SK-N-MC (cell line): ENCODE data around the gene SPG7.

ENCODE experiments used
- DNase-seq: peaks from one replicate; pipeline ENCODE4 v3.0.0-alpha.2; 2011; ENCODE audit warnings: low read depth, low spot score
- H3K27ac ChIP-seq: fragments of 200-600 bp; sonication (generic); 2 replicates; pipeline ENCODE4 v1.5.1; 2016; ENCODE audit warnings: mixed run types
- H3K36me3 ChIP-seq: fragments of 200-600 bp; sonication (generic); 2 replicates; pipeline ENCODE4 v1.6.1; 2017; ENCODE audit warnings: antibody characterized with exemption, low read length, mixed read lengths; ENCODE audit not compliant: insufficient read depth
- H3K4me3 ChIP-seq: fragments of 200-600 bp; sonication (generic); 2 replicates; pipeline ENCODE4 v1.5.1; 2016
- H3K9ac ChIP-seq: fragments of 200-600 bp; sonication (generic); 2 replicates; pipeline ENCODE4 v1.8.0; 2017; ENCODE audit warnings: mixed run types, mixed read lengths; ENCODE audit not compliant: insufficient read length
- H3K9me3 ChIP-seq: fragments of 200-600 bp; sonication (generic); 2 replicates; pipeline ENCODE4 v1.6.1; 2017; ENCODE audit warnings: low read depth, mild to moderate bottlenecking, antibody characterized with exemption, low read length, moderate library complexity, mixed read lengths
- EZH2 ChIP-seq: fragments of 200-600 bp; sonication (generic); IDR thresholded peaks from one replicate; pipeline ENCODE4 v1.6.1; 2017; ENCODE audit warnings: antibody characterized with exemption
- FOXP2 ChIP-seq: optimal IDR thresholded peaks from 2 replicates; pipeline ENCODE3; 2011; ENCODE audit warnings: mild to moderate bottlenecking, moderate library complexity; ENCODE audit not compliant: insufficient read depth; ENCODE audit errors: extremely low read length, control extremely low read depth
- POLR2AphosphoS5 ChIP-seq: IDR thresholded peaks from 2 replicates; pipeline ENCODE4 v1.6.1; 2012; ENCODE audit warnings: mild to moderate bottlenecking, low read depth, low read length, borderline replicate concordance

SPG7 gene

DNA sequence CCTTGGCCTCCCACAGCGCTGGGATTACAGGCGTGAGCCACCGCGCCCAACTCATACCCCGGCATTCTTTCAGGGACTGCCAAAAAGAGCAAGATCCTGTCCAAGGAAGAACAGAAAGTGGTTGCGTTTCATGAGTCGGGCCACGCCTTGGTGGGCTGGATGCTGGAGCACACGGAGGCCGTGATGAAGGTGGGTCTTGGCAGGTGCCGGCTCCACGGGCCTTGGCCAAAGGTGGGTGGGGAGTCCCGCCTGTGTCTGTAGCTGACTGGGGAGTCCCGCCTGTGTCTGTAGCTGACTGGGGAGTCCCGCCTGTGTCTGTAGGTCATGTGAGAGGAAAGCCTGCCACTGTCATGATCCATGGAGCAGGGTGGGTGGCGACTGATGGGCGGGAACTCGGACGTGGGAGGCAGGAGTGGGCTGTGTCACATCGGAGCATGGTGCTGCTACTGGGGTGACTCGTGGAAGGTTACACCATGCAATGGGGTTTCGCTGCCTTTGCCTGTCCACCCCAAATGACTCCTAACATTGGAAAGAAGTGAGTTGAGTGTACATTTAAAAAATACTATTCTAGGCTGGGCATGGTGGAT is 42.3 kb downstream of the SPG7 start:
- no peaks in the 10 kb centered on the region for H3K9me3 ChIP-seq
- H3K4me3 ChIP-seq: no peak overlapping the region
- no peak for DNase-seq
- H3K27ac ChIP-seq: no peak overlapping the region
- H3K9ac ChIP-seq: no peak overlapping the region
- no peaks in the 10 kb centered on the region for H3K36me3 ChIP-seq
- TF ChIP-seq POLR2AphosphoS5 (no peak), EZH2 (no peak), FOXP2 (no peak)

DNA sequence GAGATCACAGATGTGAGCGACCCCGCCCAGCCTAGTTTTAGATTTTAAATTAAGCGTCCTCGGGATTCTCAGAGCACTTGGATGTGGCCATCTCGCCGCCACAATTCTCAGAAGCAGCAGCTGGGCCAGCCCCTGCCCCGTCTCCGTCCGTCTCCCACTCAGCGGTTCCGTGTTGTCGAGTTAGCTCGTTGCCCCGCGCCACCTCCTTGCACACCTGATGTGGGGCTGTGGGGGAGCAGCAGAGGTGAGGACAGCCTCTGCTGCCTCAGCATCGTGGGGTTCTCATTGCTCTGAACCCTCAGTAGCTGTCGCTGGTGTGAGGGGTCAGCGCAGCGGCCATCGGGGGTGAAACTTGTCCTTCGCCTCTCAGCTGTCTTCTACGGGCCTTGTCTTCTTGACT is 44.1 kb downstream of the SPG7 start:
- no peak for DNase-seq
- TF ChIP-seq EZH2 (no peak), FOXP2 (no peak), POLR2AphosphoS5 (no peak)
- H3K4me3 ChIP-seq: no peak overlapping the region
- no peaks in the 10 kb centered on the region for H3K36me3 ChIP-seq
- no peak overlapping the region for H3K9ac ChIP-seq
- no peaks in the 10 kb centered on the region for H3K9me3 ChIP-seq
- H3K27ac ChIP-seq: no peak overlapping the region

DNA sequence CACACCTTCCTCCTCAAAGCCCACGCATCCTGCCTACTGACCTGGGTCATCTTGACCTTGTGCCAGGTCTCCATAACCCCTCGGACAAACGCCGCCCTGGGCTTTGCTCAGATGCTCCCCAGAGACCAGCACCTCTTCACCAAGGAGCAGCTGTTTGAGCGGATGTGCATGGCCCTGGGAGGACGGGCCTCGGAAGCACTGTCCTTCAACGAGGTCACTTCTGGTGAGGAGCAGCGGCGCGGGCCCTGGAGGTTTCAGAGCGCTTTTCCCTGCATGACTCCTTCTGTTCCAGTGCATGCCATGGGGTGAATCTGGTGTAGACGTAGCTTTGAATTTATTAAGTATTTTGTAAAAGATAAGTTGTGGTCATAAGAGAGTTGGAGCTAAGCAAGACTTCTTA is 44.7 kb downstream of the SPG7 start:
- H3K9me3 ChIP-seq: no peaks in the 10 kb centered on the region
- H3K4me3 ChIP-seq: no peak overlapping the region
- H3K27ac ChIP-seq: no peak overlapping the region
- no peak overlapping the region for H3K9ac ChIP-seq
- H3K36me3 ChIP-seq: no peaks in the 10 kb centered on the region
- no peak for TF ChIP-seq EZH2
- TF ChIP-seq POLR2AphosphoS5: no peak
- no peak for TF ChIP-seq FOXP2
- DNase-seq: no peak

DNA sequence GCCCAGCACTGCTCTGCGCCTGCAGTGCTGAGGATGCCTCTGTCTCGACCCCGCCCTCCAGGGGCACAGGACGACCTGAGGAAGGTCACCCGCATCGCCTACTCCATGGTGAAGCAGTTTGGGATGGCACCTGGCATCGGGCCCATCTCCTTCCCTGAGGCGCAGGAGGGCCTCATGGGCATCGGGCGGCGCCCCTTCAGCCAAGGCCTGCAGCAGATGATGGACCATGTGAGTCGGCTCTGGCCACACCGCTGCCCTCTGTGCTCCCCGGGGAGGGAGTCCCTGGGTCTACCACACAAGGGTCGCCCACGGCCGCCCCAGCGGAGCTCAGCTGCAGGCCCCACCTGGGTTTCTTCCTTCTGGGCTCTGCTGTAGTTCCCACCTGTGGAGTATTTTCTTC is 45.5 kb downstream of the SPG7 start:
- Histone ChIP-seq H3K36me3 (no peaks in the 10 kb centered on the region), H3K9ac (no peak overlapping the region), H3K4me3 (no peak overlapping the region), H3K9me3 (no peaks in the 10 kb centered on the region), H3K27ac (no peak overlapping the region)
- DNase-seq: no peak
- TF ChIP-seq FOXP2: no peak
- no peak for TF ChIP-seq POLR2AphosphoS5
- TF ChIP-seq EZH2: no peak

DNA sequence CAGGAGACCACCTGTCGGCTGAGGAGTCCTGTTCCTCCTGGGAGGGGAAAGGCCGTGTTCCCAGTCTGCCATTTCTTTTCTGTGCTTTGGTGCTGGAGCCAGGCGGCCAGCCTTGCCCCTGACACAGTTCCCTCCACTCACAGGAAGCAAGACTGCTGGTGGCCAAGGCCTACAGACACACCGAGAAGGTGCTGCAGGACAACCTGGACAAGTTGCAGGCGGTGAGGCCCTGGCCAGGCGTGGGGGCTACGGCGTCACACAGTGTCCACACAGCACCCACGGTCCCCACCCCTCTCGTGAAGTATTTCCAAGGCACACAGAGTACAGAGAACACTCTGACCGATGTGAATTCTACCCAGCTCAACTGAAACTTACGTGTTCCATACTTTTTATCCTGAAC is 46.1 kb downstream of the SPG7 start:
- TF ChIP-seq FOXP2 (no peak), EZH2 (no peak), POLR2AphosphoS5 (no peak)
- Histone ChIP-seq H3K9ac (no peak overlapping the region), H3K36me3 (no peaks in the 10 kb centered on the region), H3K27ac (no peak overlapping the region), H3K9me3 (no peaks in the 10 kb centered on the region), H3K4me3 (no peak overlapping the region)
- no peak for DNase-seq

DNA sequence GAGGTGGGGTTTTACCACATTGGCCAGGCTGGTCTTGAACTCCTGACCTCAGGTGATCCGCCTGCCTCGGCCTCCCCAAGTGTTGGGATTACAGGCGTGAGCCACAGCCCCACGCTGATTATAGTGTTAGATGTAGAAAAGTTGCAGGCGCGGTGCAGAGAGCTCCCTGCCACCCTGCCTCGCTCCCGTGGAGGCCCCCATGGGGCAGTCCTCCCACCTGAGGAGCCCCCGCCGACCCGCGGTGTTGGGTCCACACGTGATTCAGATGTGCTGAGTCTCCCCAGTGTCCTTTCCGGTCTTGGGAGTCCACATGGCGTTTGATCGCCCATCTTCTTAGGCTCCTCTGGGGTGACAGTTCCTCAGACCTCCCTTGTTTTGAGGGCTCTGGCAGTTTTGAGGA is 47.1 kb downstream of the SPG7 start:
- Histone ChIP-seq H3K27ac (no peak overlapping the region), H3K36me3 (no peaks in the 10 kb centered on the region), H3K9me3 (no peaks in the 10 kb centered on the region), H3K9ac (no peak overlapping the region), H3K4me3 (no peak overlapping the region)
- TF ChIP-seq EZH2 (no peak), FOXP2 (no peak), POLR2AphosphoS5 (no peak)
- DNase-seq: no peak

DNA sequence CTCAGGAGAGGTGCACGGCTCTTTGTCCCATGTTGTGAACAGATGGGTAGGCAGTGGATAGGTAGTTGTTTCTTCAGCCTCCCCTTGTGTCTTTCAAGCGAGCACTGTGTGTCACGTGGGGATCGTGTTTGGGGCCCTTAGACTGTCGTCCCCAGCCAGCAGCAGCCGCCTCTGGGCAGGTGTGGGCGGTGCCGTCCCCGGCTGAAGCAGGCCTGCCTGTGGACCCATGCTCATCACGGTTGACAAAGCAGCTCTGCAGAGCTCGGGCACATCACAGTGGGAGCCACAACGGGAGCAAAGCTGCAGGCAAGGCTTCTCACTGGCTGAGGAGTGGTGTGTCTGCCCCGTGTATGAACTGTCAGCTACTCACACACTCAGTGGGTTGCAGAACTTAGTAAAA is 47.6 kb downstream of the SPG7 start:
- Histone ChIP-seq H3K4me3 (no peak overlapping the region), H3K9ac (no peak overlapping the region), H3K27ac (no peak overlapping the region), H3K36me3 (no peaks in the 10 kb centered on the region), H3K9me3 (no peaks in the 10 kb centered on the region)
- TF ChIP-seq POLR2AphosphoS5 (no peak), EZH2 (no peak), FOXP2 (no peak)
- no peak for DNase-seq

DNA sequence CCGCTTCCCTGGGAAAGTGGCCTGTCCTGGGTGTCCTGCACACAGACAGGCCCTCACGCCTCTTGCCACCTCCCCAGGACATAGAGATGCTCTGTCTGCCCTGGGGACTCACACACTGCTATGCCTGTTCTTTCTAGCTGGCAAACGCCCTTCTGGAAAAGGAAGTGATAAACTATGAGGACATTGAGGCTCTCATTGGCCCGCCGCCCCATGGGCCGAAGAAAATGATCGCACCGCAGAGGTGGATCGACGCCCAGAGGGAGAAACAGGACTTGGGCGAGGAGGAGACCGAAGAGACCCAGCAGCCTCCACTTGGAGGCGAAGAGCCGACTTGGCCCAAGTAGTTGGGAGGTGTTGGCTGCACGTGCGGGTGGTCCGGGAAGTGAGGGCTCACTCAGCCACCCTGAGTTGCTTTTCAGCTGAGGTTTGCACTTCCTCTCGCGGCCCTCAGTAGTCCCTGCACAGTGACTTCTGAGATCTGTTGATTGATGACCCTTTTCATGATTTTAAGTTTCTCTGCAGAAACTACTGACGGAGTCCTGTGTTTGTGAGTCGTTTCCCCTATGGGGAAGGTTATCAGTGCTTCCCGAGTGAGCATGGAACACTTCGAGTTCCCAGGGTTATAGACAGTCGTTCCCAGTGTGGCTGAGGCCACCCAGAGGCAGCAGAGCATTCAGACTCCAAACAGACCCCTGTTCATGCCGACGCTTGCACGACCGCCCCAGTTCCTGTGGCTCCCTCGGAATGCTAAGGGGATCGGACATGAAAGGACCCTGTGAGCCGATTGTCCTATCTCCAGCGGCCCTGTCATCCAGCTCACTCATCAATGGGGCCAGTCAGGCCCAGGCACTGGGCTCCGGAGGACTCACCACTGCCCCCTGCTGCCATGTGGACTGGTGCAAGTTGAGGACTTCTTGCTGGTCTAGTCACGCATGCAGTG is 48.8 kb downstream of the SPG7 start:
- Histone ChIP-seq H3K36me3 (peaks cover 10% of the 10 kb centered on the region), H3K9me3 (no peaks in the 10 kb centered on the region), H3K4me3 (no peak overlapping the region), H3K27ac (no peak overlapping the region), H3K9ac (no peak overlapping the region)
- no peak for DNase-seq
- TF ChIP-seq POLR2AphosphoS5: no peak
- TF ChIP-seq FOXP2: no peak
- no peak for TF ChIP-seq EZH2
